DND-41 (cell line): ENCODE results near the gene MAGI1.

Experiments
- ATAC-seq: fragments of 200-7000 bp; cut with Tn5 transposase; 3 replicates; pipeline ENCODE4 v1.9.1; 2021; ENCODE audit warnings: low read depth; ENCODE audit not compliant: insufficient read depth
- DNase-seq: peaks from one replicate; pipeline ENCODE4 v3.0.0-alpha.2; 2020
- H2AFZ ChIP-seq: 2 replicates; pipeline ENCODE4 v1.6.0; 2012; ENCODE audit warnings: low read depth, low read length
- H3K27ac ChIP-seq: 2 replicates; pipeline ENCODE4 v1.5.1; 2012; ENCODE audit warnings: low read length, inconsistent platforms
- H3K27me3 ChIP-seq: fragments of 200-600 bp; sonication (generic); 2 replicates; pipeline ENCODE4 v1.6.0; 2012; ENCODE audit warnings: low read length, mild to moderate bottlenecking, inconsistent platforms; ENCODE audit not compliant: insufficient read depth, poor library complexity
- H3K36me3 ChIP-seq: 2 replicates; pipeline ENCODE4 v1.5.1; 2012; ENCODE audit warnings: low read length, inconsistent platforms; ENCODE audit not compliant: insufficient read depth
- H3K4me1 ChIP-seq: 2 replicates; pipeline ENCODE4 v1.5.1; 2012; ENCODE audit warnings: mild to moderate bottlenecking, low read length; ENCODE audit not compliant: insufficient read depth
- H3K4me2 ChIP-seq: 2 replicates; pipeline ENCODE4 v1.6.0; 2012; ENCODE audit warnings: mild to moderate bottlenecking, moderate library complexity, low read length, inconsistent platforms; ENCODE audit not compliant: insufficient read depth
- H3K4me3 ChIP-seq, 2 experiments: fragments of 200-600 bp in 1 of 2; shearing (Covaris generic) in 1 of 2; 2 replicates each; pipeline ENCODE4 v1.5.1; 2012 to 2016; ENCODE audit warnings: inconsistent platforms in 2 of 2, low read length in 2 of 2, mild to moderate bottlenecking in 2 of 2, low read depth in 1 of 2, moderate library complexity in 1 of 2
- H3K79me2 ChIP-seq: 2 replicates; pipeline ENCODE4 v1.6.0; 2012; ENCODE audit warnings: low read length, inconsistent platforms; ENCODE audit not compliant: insufficient read depth
- H3K9ac ChIP-seq: 2 replicates; pipeline ENCODE4 v1.6.0; 2012; ENCODE audit warnings: low read depth, mild to moderate bottlenecking, inconsistent platforms, low read length, moderate library complexity
- H3K9me3 ChIP-seq: 2 replicates; pipeline ENCODE4 v1.5.1; 2012; ENCODE audit warnings: low read length, moderate library complexity, mild to moderate bottlenecking, inconsistent platforms; ENCODE audit not compliant: insufficient read depth, severe bottlenecking
- H4K20me1 ChIP-seq: 2 replicates; pipeline ENCODE4 v1.6.0; 2012; ENCODE audit warnings: low read length; ENCODE audit not compliant: insufficient read depth
- EZH2 ChIP-seq: IDR thresholded peaks from 3 replicates; pipeline ENCODE4 v1.6.1; 2012; ENCODE audit warnings: borderline replicate concordance, low read depth, mild to moderate bottlenecking, moderate library complexity, low read length, inconsistent platforms; ENCODE audit not compliant: severe bottlenecking
- TF ChIP-seq, protein P1 (sequence below): IDR thresholded peaks from 2 replicates; pipeline ENCODE4 v1.5.1; 2012; ENCODE audit warnings: borderline replicate concordance, low read length, moderate library complexity, mild to moderate bottlenecking; ENCODE audit not compliant: poor library complexity, severe bottlenecking; ENCODE audit errors: extremely low read depth

MAGI1 gene

DNA sequence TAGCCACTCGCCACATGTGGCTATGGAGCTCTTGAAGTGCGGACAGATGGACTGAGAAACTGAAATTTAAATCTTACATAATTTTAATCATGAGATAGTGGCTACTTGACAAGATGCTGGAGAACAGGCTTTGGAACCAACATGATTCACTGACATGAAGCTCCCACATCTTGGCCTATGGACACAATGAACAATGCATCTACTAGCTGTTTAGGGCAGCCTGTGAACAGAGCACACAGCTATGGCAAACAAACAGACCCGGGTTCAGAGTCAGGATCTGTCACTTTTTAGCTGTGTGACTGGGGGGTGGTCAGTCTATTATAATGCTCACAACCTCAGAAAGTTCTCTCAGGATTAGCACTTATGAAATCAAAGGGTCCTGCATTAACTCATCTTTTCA lies 616.6 kb downstream of the MAGI1 start:
- ATAC-seq: no peak
- no peak overlapping the region for H3K9ac ChIP-seq

DNA sequence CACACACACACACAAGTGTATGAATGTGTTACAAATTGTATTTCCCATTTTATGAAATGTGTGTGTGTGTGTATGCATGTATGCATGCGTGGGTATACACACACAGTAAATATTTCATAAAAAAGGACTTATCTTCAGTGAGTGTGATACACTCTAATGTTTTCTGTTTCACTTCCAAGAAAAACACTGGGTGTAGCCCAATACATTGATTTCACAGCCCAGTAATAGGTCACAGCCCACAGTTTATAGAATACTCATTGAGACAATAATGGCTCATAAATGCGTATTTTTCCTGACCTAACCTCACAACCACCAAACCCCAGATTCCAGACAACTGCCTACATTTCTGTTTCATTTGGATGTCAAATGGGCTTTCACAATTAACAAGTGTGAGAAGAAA lies 619.5 kb downstream of the MAGI1 start:
- TF ChIP-seq EZH2: no peak
- TF ChIP-seq, protein P1, sequence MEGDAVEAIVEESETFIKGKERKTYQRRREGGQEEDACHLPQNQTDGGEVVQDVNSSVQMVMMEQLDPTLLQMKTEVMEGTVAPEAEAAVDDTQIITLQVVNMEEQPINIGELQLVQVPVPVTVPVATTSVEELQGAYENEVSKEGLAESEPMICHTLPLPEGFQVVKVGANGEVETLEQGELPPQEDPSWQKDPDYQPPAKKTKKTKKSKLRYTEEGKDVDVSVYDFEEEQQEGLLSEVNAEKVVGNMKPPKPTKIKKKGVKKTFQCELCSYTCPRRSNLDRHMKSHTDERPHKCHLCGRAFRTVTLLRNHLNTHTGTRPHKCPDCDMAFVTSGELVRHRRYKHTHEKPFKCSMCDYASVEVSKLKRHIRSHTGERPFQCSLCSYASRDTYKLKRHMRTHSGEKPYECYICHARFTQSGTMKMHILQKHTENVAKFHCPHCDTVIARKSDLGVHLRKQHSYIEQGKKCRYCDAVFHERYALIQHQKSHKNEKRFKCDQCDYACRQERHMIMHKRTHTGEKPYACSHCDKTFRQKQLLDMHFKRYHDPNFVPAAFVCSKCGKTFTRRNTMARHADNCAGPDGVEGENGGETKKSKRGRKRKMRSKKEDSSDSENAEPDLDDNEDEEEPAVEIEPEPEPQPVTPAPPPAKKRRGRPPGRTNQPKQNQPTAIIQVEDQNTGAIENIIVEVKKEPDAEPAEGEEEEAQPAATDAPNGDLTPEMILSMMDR: no peak
- H4K20me1 ChIP-seq: no peaks in the 10 kb centered on the region
- no peak overlapping the region for H3K27ac ChIP-seq
- H3K79me2 ChIP-seq: no peaks in the 10 kb centered on the region
- no peak overlapping the region for H2AFZ ChIP-seq
- no peaks in the 10 kb centered on the region for H3K27me3 ChIP-seq
- no peaks in the 10 kb centered on the region for H3K36me3 ChIP-seq
- no peaks in the 10 kb centered on the region for H3K4me1 ChIP-seq
- H3K9me3 ChIP-seq: no peaks in the 10 kb centered on the region
- no peak overlapping the region for H3K9ac ChIP-seq
- H3K4me3 ChIP-seq: no peak overlapping the region
- no peak for DNase-seq
- no peak for ATAC-seq
- no peak overlapping the region for H3K4me2 ChIP-seq

More for the DNA sequence above, 616.6 kb downstream of the MAGI1 start:
- Histone ChIP-seq H3K4me3 (no peak overlapping the region), H3K4me1 (no peaks in the 10 kb centered on the region), H3K9me3 (no peaks in the 10 kb centered on the region), H3K27ac (no peak overlapping the region), H3K27me3 (no peaks in the 10 kb centered on the region), H3K79me2 (no peaks in the 10 kb centered on the region), H2AFZ (no peak overlapping the region), H3K4me2 (no peak overlapping the region), H4K20me1 (no peaks in the 10 kb centered on the region), H3K36me3 (no peaks in the 10 kb centered on the region)
- no peak for DNase-seq
- TF ChIP-seq, protein P1: no peak
- TF ChIP-seq EZH2: no peak

DNA sequence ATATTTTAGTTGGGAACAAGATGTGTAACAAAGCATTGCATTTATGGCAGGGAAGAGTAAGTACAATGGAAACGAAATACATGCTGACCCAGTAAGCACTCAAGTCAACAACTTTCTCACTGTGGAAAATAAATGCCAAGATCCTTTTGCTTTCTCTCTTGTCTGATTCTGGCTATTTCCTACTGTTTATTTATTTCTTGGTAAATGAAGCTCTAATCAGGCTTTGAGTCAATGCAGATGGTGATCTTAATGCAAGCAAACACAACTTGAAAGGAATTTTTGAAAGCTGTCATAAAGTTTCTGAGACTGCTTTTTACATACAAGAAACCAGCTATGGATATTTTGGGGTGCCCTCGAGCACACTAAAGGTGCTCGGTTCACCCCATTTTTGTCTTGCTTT lies 624.8 kb downstream of the MAGI1 start:
- Histone ChIP-seq H3K27me3 (no peaks in the 10 kb centered on the region), H3K9ac (no peak overlapping the region), H3K4me2 (no peak overlapping the region), H3K4me3 (no peak overlapping the region), H4K20me1 (no peaks in the 10 kb centered on the region), H3K36me3 (no peaks in the 10 kb centered on the region), H3K4me1 (no peaks in the 10 kb centered on the region), H3K27ac (no peak overlapping the region), H2AFZ (no peak overlapping the region), H3K79me2 (no peaks in the 10 kb centered on the region), H3K9me3 (no peaks in the 10 kb centered on the region)
- DNase-seq (no peak), ATAC-seq (no peak)
- TF ChIP-seq, protein P1: no peak
- TF ChIP-seq EZH2: no peak

DNA sequence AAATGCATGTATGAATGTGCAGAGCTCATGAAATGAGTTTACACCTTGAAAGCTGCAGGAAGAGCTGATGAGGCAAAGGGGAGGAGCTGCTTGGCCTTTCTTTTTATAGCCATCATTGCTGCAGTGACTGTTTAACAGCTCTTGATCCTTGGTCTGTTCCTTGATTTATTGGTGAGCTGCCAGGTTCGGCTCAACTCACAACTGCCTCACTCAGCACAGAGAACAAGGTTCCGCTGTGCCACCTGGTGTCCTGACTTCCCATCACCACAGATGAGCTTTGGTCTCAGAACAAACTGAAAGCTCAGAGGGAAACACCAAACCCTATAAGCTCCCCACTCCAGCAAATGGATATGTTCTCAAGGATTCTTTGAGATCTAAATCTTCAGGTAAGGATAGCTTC lies 626.1 kb downstream of the MAGI1 start:
- DNase-seq (no peak), ATAC-seq (no peak)
- Histone ChIP-seq H4K20me1 (no peaks in the 10 kb centered on the region), H3K4me3 (no peak overlapping the region), H3K4me2 (no peak overlapping the region), H3K27me3 (no peaks in the 10 kb centered on the region), H3K9ac (no peak overlapping the region), H3K36me3 (no peaks in the 10 kb centered on the region), H3K79me2 (no peaks in the 10 kb centered on the region), H2AFZ (no peak overlapping the region), H3K9me3 (no peaks in the 10 kb centered on the region), H3K27ac (no peak overlapping the region), H3K4me1 (no peaks in the 10 kb centered on the region)
- TF ChIP-seq EZH2: no peak
- TF ChIP-seq, protein P1: no peak
